Right ventricle myocardium inferior (tissue), 1 donor: ENCODE data around the gene CLIC4. TPM values are rescaled to one million over a fixed set of nuclear protein-coding genes. Genes with fewer than 3 reads are reported as not detected.
"Not testable (repeated sequence)": the region's sequence is repeated elsewhere in the genome, so short reads cannot be mapped to it uniquely, and the experiment has no call there.

Experiments
- ATAC-seq: fragments of 200-7000 bp; cut with Tn5 transposase; one replicate; pipeline ENCODE4 v1.9.1; 2020; ENCODE audit warnings: mild to moderate bottlenecking, moderate library complexity
- DNase-seq: peaks from one replicate; pipeline ENCODE4 v3.0.0; 2021; ENCODE audit errors: missing footprints
- intact Hi-C: fragments of 100-400 bp; cut with DNase I; formaldehyde crosslinking; loops from one replicate; pipeline ENCODE4 v1.11.0; 2022
- total RNA-seq: library from RNA; stranded (reverse); fragmentation: NEBNext Ultra II Directional; extraction: Animal tissue kit (Norgen Biotek cat#: 25700); gene quantifications from one replicate; pipeline ENCODE4 v1.2.1, GENCODE V29; 2021
- donor health status: DM: no; HTN: yes; CAD: no; lungs with severe emphysema.

The CLIC4 gene
- total RNA-seq, 1 donor from 2014 or later = 406 TPM

GRCh38 chr1:24737368-24738117 is 7.7 kb upstream of the CLIC4 start:
- no peak for ATAC-seq
- no peak for DNase-seq
- intact Hi-C loops = no loop called here

GRCh38 chr1:24739241-24739640 is 6.0 kb upstream of the CLIC4 start:
- intact Hi-C loops = no loop called here
- ATAC-seq (no peak), DNase-seq (no peak)

GRCh38 chr1:24742090-24742938 is 2.9 kb upstream of the CLIC4 start:
- intact Hi-C loops = no loop called here
- DNase-seq (no peak), ATAC-seq (no peak)

GRCh38 chr1:24743404-24744211 is 1.6 kb upstream of the CLIC4 start:
- intact Hi-C loops = loop anchor here (2.0 kb wide), 1 partner anchor 85 kb away; no protein-coding TSS in a partner anchor
- ATAC-seq = no peak
- DNase-seq = no peak

GRCh38 chr1:24745711-24746413 is 615 bp downstream of the CLIC4 start:
- DNase-seq = no peak
- ATAC-seq = no peak
- intact Hi-C loops = loop anchor here (1.0 to 2.0 kb wide), 2 partner anchors 52 to 83 kb away; no protein-coding TSS in a partner anchor

- no peak for ATAC-seq
- intact Hi-C loops = no loop called here
Measured at GRCh38 chr1:24748191-24749121, 3.2 kb downstream of the CLIC4 start.

GRCh38 chr1:24749252-24749651 is 4.0 kb downstream of the CLIC4 start:
- intact Hi-C loops = no loop called here
- no peak for DNase-seq
- ATAC-seq = no peak

More at GRCh38 chr1:24748191-24749121, 3.2 kb downstream of the CLIC4 start:
- no peak for DNase-seq

- intact Hi-C loops = no loop called here
- no peak for DNase-seq
- ATAC-seq = no peak
Measured at GRCh38 chr1:24749886-24750285, 4.6 kb downstream of the CLIC4 start.

GRCh38 chr1:24751833-24752232 is 6.6 kb downstream of the CLIC4 start:
- intact Hi-C loops = no loop called here
- DNase-seq (no peak), ATAC-seq (peak; percentile 56)

- intact Hi-C loops = no loop called here
- DNase-seq (no peak), ATAC-seq (no peak)
Measured at GRCh38 chr1:24752305-24752704, 7.1 kb downstream of the CLIC4 start.

- DNase-seq (no peak), ATAC-seq (peak; percentile 24)
- intact Hi-C loops = no loop called here
Measured at GRCh38 chr1:24754229-24754628, 9.0 kb downstream of the CLIC4 start.

GRCh38 chr1:24755323-24755722 is 10.1 kb downstream of the CLIC4 start:
- ATAC-seq, DNase-seq, intact Hi-C loops: not testable (repeated sequence)

GRCh38 chr1:24756395-24756794 is 11.1 kb downstream of the CLIC4 start:
- ATAC-seq (no peak), DNase-seq (no peak)
- intact Hi-C loops = no loop called here

- no peak for ATAC-seq
- intact Hi-C loops = no loop called here
- DNase-seq = no peak
Measured at GRCh38 chr1:24759492-24759891, 14.2 kb downstream of the CLIC4 start.

- ATAC-seq (no peak), DNase-seq (no peak)
- intact Hi-C loops = no loop called here
Measured at GRCh38 chr1:24761582-24761981, 16.3 kb downstream of the CLIC4 start.

- intact Hi-C loops = no loop called here
- no peak for ATAC-seq
- no peak for DNase-seq
Measured at GRCh38 chr1:24762133-24762676, 17.0 kb downstream of the CLIC4 start.

GRCh38 chr1:24763671-24764070 is 18.4 kb downstream of the CLIC4 start:
- ATAC-seq (no peak), DNase-seq (no peak)
- intact Hi-C loops = no loop called here
